ENCODE data around the gene SLC41A2. TPM values are rescaled to one million over a fixed set of nuclear protein-coding genes. Genes with fewer than 3 reads are reported as not detected.

SLC41A2 gene, protein sequence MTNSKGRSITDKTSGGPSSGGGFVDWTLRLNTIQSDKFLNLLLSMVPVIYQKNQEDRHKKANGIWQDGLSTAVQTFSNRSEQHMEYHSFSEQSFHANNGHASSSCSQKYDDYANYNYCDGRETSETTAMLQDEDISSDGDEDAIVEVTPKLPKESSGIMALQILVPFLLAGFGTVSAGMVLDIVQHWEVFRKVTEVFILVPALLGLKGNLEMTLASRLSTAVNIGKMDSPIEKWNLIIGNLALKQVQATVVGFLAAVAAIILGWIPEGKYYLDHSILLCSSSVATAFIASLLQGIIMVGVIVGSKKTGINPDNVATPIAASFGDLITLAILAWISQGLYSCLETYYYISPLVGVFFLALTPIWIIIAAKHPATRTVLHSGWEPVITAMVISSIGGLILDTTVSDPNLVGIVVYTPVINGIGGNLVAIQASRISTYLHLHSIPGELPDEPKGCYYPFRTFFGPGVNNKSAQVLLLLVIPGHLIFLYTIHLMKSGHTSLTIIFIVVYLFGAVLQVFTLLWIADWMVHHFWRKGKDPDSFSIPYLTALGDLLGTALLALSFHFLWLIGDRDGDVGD
- total RNA-seq (2013; cell fraction: nucleolus; rRNA removed): 149 and 169 TPM in 2 replicates
- total RNA-seq (2014; rRNA removed): 16.8 and 22.5 TPM in 2 replicates
- total RNA-seq (2014; rRNA removed; fragmentation: Illumina TruSeq; extraction: Trizol): 18.2 and 18.8 TPM in 2 replicates
- total RNA-seq (2021): 18.5 and 19.0 TPM in 2 replicates
- 4.8 TPM for polyA plus RNA-seq (2011; ENCODE audit: low read depth)
- 8.3 and 14.2 TPM in 2 replicates for polyA plus RNA-seq (2011; rRNA removed)
- polyA plus RNA-seq (2011; cell fraction: cytosol; rRNA removed): 3.5 and 4.7 TPM in 2 replicates
- polyA plus RNA-seq (2011; cell fraction: nucleus; rRNA removed): 5.1 and 6.5 TPM in 2 replicates
- 5.6 and 7.1 TPM in 2 replicates for polyA plus RNA-seq (2012)
- polyA plus RNA-seq (2014; fragmentation: Illumina TruSeq; extraction: Trizol): 14.1 and 17.3 TPM in 2 replicates
- 1 to 10 TPM; 3.5 to 9.2 TPM for polyA plus RNA-seq (2014; fragmentation: Nextera tagmentation; extraction: Ambion mirVana)
- 5.7 and 13.0 TPM in 2 replicates for polyA plus RNA-seq (2014; rRNA removed)
- 1 to 10 TPM; 9.3 to 9.5 TPM for polyA plus RNA-seq (2016; fragmentation: Nextera tagmentation; extraction: Ambion mirVana)
- polyA minus RNA-seq (2011; rRNA and poly(A)+ RNA removed): 18.0 and 21.1 TPM in 2 replicates
- 7.6 and 11.1 TPM in 2 replicates for polyA minus RNA-seq (2011; cell fraction: cytosol; rRNA and poly(A)+ RNA removed)
- polyA minus RNA-seq (2011; cell fraction: nucleus; rRNA and poly(A)+ RNA removed): 14.1 and 26.4 TPM in 2 replicates
- Bru-seq, nascent RNA: percentile 66 among the genes with signal in this experiment
- BruChase-seq, experiment 1, labeled RNA remaining after a 6-hour chase: percentile 60 among the genes with signal in this experiment
- BruChase-seq, experiment 2, labeled RNA remaining after a 2-hour chase: percentile 69 among the genes with signal in this experiment
- long read RNA-seq, experiment 1, partial matches to known transcripts: 0 of 8 reads
- long read RNA-seq, experiment 1, other reads (novel, unspliced or antisense): 8 of 8 reads
- long read RNA-seq, experiment 2, full-length matches to known transcripts: 1 of 17 reads
- long read RNA-seq, experiment 2, partial matches to known transcripts: 1 of 17 reads
- long read RNA-seq, experiment 2, other reads (novel, unspliced or antisense): 15 of 17 reads

GRCh38 chr12:104958001-104958804 is at the start of gene SLC41A2:
SLC41A2 (minus strand) TSS chr12:104958290; CDS start chr12:104928527, 29,763 bp downstream.
- ChIA-PET CTCF (interaction anchor here (0.9 to 2.6 kb wide), 4 partner anchors 16 to 167 kb away, joined by 3 to 10 read pairs (median 4); no protein-coding TSS in a partner anchor), POLR2A (interaction anchor here (1.0 to 1.5 kb wide), 4 partner anchors 13 to 27 kb away, joined by 3 to 9 read pairs (median 4); no protein-coding TSS in a partner anchor), RAD21 (ENCODE audit: unreplicated experiment) (interaction anchor here (0.8 to 2.3 kb wide), 6 partner anchors 17 to 576 kb away, joined by 3 to 12 read pairs (median 6); no protein-coding TSS in a partner anchor), SMC1A (ENCODE audit: uncharacterized antibody, unreplicated experiment) (interaction anchor here (0.9 to 4.0 kb wide), 11 partner anchors 10 to 577 kb away, joined by 3 to 24 read pairs (median 6); no protein-coding TSS in a partner anchor)
- H3K4me1 ChIP-seq (ENCODE audit: control insufficient read depth, insufficient read depth, low read length): peaks cover 10% of the 10 kb centered on the region
- DNase-seq (ENCODE audit: low read depth, low spot score) (peak; percentile 81), ATAC-seq (peak; percentile 91), FAIRE-seq (no peak)
- no peaks in the 10 kb centered on the region for H4K20me1 ChIP-seq (ENCODE audit: control insufficient read depth, insufficient read depth)
- intact Hi-C loops (cut with micrococcal nuclease; ENCODE audit: unreplicated experiment): loop anchor here (10.0 kb wide), 1 partner anchor 273 kb away; no protein-coding TSS in a partner anchor
- H3K79me2 ChIP-seq (ENCODE audit: control insufficient read depth, insufficient read depth, low read length): peaks cover 6% of the 10 kb centered on the region
- peak within 1 kb of the TSS; percentile 89 for H2AFZ ChIP-seq (ENCODE audit: control insufficient read depth, low read depth, low read length)
- no peaks in the 10 kb centered on the region for H3K36me3 ChIP-seq (ENCODE audit: control insufficient read depth in 2 of 2, insufficient read depth in 2 of 2, low read length in 1 of 2)
- no peaks in the 10 kb centered on the region for H3K9me3 ChIP-seq (replicated peaks; ENCODE audit: control insufficient read depth, insufficient read depth, low read length)
- H3K27ac ChIP-seq (ENCODE audit: control insufficient read depth, insufficient read depth): peak within 1 kb of the TSS; percentile 68
- peak within 1 kb of the TSS; percentile 73 for H3K9ac ChIP-seq (ENCODE audit: control insufficient read depth, insufficient read depth, low read length)
- BruUV-seq (replicated peaks): no TSS peak
- H3K27me3 ChIP-seq (replicated peaks in 1 of 2; ENCODE audit: control insufficient read depth in 2 of 2, insufficient read depth in 2 of 2, low read length in 1 of 2): no peaks in the 10 kb centered on the region
- peak within 1 kb of the TSS; percentile 81 for H3K4me3 ChIP-seq
- in situ Hi-C loops (cut with MboI): no loop called here
- WGBS (ENCODE audit: insufficient coverage, insufficient replicate concordance, low lambda C conversion rate, missing lambda C conversion rate): 2% methylated on average over 43 of the region's 83 CpGs
- H3K4me2 ChIP-seq (ENCODE audit: control insufficient read depth, insufficient read depth): peak within 1 kb of the TSS; percentile 78
- TF ChIP-seq RCOR1 (conservative IDR thresholded peaks at IDR 0.05; ENCODE audit: low read depth, low read length) (no peak), ZNF622 (IDR thresholded peaks at IDR 0.05) (no peak), SMARCA5 (IDR thresholded peaks at IDR 0.05) (peak; percentile 78), HSF1 (IDR thresholded peaks at IDR 0.05; ENCODE audit: low read depth, low read length) (no peak), SIN3A (IDR thresholded peaks at IDR 0.05; ENCODE audit: low read depth, low read length) (no peak; the same call in 1 of the 2 replicates), EP300 (IDR thresholded peaks at IDR 0.05; ENCODE audit: borderline replicate concordance in 1 of 2, control insufficient read depth in 1 of 2, low read depth in 2 of 2, low read length in 2 of 2) (0 out of 4 replicates have a peak, but pooled peaks of 1 of the 2 experiments have one; percentile 26), HDGF (IDR thresholded peaks at IDR 0.05) (peak; percentile 70; the same call in 1 of the 2 replicates), NBN (IDR thresholded peaks at IDR 0.05) (peak; percentile 65; the same call in 1 of the 2 replicates), ZSCAN29 (IDR thresholded peaks at IDR 0.05) (0 out of 2 replicates have a peak, but pooled peaks have one; percentile 23), NKRF (conservative IDR thresholded peaks at IDR 0.05) (peak; percentile 81), SUPT20H (IDR thresholded peaks at IDR 0.05; ENCODE audit: borderline replicate concordance, control insufficient read depth, low read depth, low read length) (no peak), POU2F2 (IDR thresholded peaks at IDR 0.05; ENCODE audit: borderline replicate concordance, low read depth, low read length) (no peak)

Measured in GM12878 (cell line).